NCI-H460 (cell line): Measurements from ENCODE around the gene FAM174C. TPM values are rescaled to one million over a fixed set of nuclear protein-coding genes. Genes with fewer than 3 reads are reported as not detected.
A peak's percentile ranks its signal among the peaks of the same experiment; 100 is the strongest.

Experiments
- DNase-seq: peaks from one replicate; pipeline ENCODE4 v3.0.0-alpha.2; 2016; ENCODE audit warnings: low read depth; ENCODE audit errors: extremely low read depth
- total RNA-seq: library from RNA; depleted of rRNA; stranded (reverse); fragments of >200 nt; shearing (Covaris generic); gene quantifications from 2 replicates; pipeline ENCODE4 v1.2.3, GENCODE V29; 2014

FAM174C gene
- total RNA-seq, 1 experiment from 2014 or later, result 42.7 TPM

- no peak for DNase-seq
Measured at GRCh38 chr19:1270854-1271527, 4.3 kb upstream of the FAM174C start.

- DNase-seq, result no peak
Measured at GRCh38 chr19:1271528-1272422, 3.6 kb upstream of the FAM174C start.

- DNase-seq, result no peak
Measured at GRCh38 chr19:1272423-1273262, 2.7 kb upstream of the FAM174C start.

GRCh38 chr19:1273263-1274041 is 1.9 kb upstream of the FAM174C start:
- no peak for DNase-seq

- DNase-seq, result no peak
Measured at GRCh38 chr19:1274081-1274851, 1.1 kb upstream of the FAM174C start.

GRCh38 chr19:1274852-1275259 is 474 bp upstream of the FAM174C start:
- no peak for DNase-seq

- no peak for DNase-seq
Measured at GRCh38 chr19:1275976-1276627, 772 bp downstream of the FAM174C start.

- no peak for DNase-seq
Measured at GRCh38 chr19:1276628-1277022, 1.3 kb downstream of the FAM174C start.

- DNase-seq, result no peak
Measured at GRCh38 chr19:1277061-1277460, 1.7 kb downstream of the FAM174C start.

GRCh38 chr19:1278074-1278473 is 2.7 kb downstream of the FAM174C start:
- no peak for DNase-seq

GRCh38 chr19:1278713-1279660 is 3.7 kb downstream of the FAM174C start:
- no peak for DNase-seq

- DNase-seq, result peak; percentile 72
Measured at GRCh38 chr19:1279782-1280341, 4.5 kb downstream of the FAM174C start.

GRCh38 chr19:1280636-1281568 is 5.6 kb downstream of the FAM174C start:
- no peak for DNase-seq

GRCh38 chr19:1281569-1282287 is 6.4 kb downstream of the FAM174C start:
- DNase-seq, result no peak

- DNase-seq, result no peak
Measured at GRCh38 chr19:1282588-1283206, 7.4 kb downstream of the FAM174C start.
